H9 (cell line): ENCODE measurements around the gene JARID2. TPM values are rescaled to one million over a fixed set of nuclear protein-coding genes. Genes with fewer than 3 reads are reported as not detected.

Experiments
- DNase-seq: peaks from one replicate; pipeline ENCODE4 v3.0.0-alpha.2; 2017
- H2AFZ ChIP-seq: one replicate; pipeline ENCODE4 v1.6.1; 2013; ENCODE audit warnings: mild to moderate bottlenecking, low read length, control low read depth, moderate library complexity
- H2AK5ac ChIP-seq: 2 replicates; pipeline ENCODE4 v1.6.1; 2013; ENCODE audit warnings: low read length, control low read depth, mixed read lengths; ENCODE audit not compliant: insufficient read length
- H2BK120ac ChIP-seq: one replicate; pipeline ENCODE4 v1.6.1; 2013; ENCODE audit warnings: low read depth, mild to moderate bottlenecking, low read length, control low read depth, inconsistent platforms; ENCODE audit not compliant: poor library complexity, severe bottlenecking
- H2BK12ac ChIP-seq: 2 replicates; pipeline ENCODE4 v1.6.1; 2013; ENCODE audit warnings: low read length, control low read depth, mixed read lengths, low read depth; ENCODE audit not compliant: insufficient read length
- H2BK15ac ChIP-seq: 2 replicates; pipeline ENCODE4 v1.6.1; 2013; ENCODE audit warnings: low read depth, low read length, control low read depth
- H2BK20ac ChIP-seq: one replicate; pipeline ENCODE4 v1.6.1; 2013; ENCODE audit warnings: low read depth, mild to moderate bottlenecking, low read length, control low read depth, inconsistent platforms; ENCODE audit not compliant: poor library complexity, severe bottlenecking
- H2BK5ac ChIP-seq: 2 replicates; pipeline ENCODE4 v1.6.1; 2013; ENCODE audit warnings: low read length, control low read depth, mixed read lengths; ENCODE audit not compliant: insufficient read length
- H3K14ac ChIP-seq: 2 replicates; pipeline ENCODE4 v1.6.1; 2013; ENCODE audit warnings: low read length, control low read depth; ENCODE audit not compliant: insufficient read depth
- H3K18ac ChIP-seq: 2 replicates; pipeline ENCODE4 v1.6.1; 2013; ENCODE audit warnings: low read depth, mild to moderate bottlenecking, mixed read lengths, low read length, control low read depth; ENCODE audit not compliant: insufficient read length
- H3K23ac ChIP-seq: 2 replicates; pipeline ENCODE4 v1.6.1; 2013; ENCODE audit warnings: low read length, control low read depth, mixed read lengths, low read depth; ENCODE audit not compliant: insufficient read length
- H3K23me2 ChIP-seq: 2 replicates; pipeline ENCODE4 v1.6.1; 2013; ENCODE audit warnings: low read depth, mild to moderate bottlenecking, mixed read lengths, low read length, control low read depth; ENCODE audit not compliant: insufficient read length, poor library complexity, severe bottlenecking
- H3K27ac ChIP-seq: 2 replicates; pipeline ENCODE4 v1.5.1; 2013; ENCODE audit warnings: low read length, control low read depth, mixed read lengths, low read depth; ENCODE audit not compliant: insufficient read length
- H3K27me3 ChIP-seq: 2 replicates; pipeline ENCODE4 v1.6.1; 2013; ENCODE audit warnings: low read length, control low read depth, inconsistent platforms; ENCODE audit not compliant: insufficient read depth
- H3K4ac ChIP-seq: 2 replicates; pipeline ENCODE4 v1.6.1; 2013; ENCODE audit warnings: low read depth, mild to moderate bottlenecking, control low read depth, inconsistent platforms, low read length, moderate library complexity
- H3K4me1 ChIP-seq: 2 replicates; pipeline ENCODE4 v1.6.1; 2013; ENCODE audit warnings: low read length, control low read depth, inconsistent platforms; ENCODE audit not compliant: insufficient read depth
- H3K4me2 ChIP-seq: 2 replicates; pipeline ENCODE4 v1.6.1; 2013; ENCODE audit warnings: low read length, control low read depth, mixed read lengths; ENCODE audit not compliant: insufficient read length, insufficient read depth
- H3K56ac ChIP-seq: 2 replicates; pipeline ENCODE4 v1.6.1; 2013; ENCODE audit warnings: low read depth, mild to moderate bottlenecking, mixed read lengths, low read length, control low read depth; ENCODE audit not compliant: insufficient read length
- H3K79me1 ChIP-seq: 2 replicates; pipeline ENCODE4 v1.6.1; 2013; ENCODE audit warnings: low read depth, mild to moderate bottlenecking, moderate library complexity, low read length, control low read depth, inconsistent platforms; ENCODE audit not compliant: insufficient read depth, poor library complexity, severe bottlenecking
- H3K79me2 ChIP-seq: 2 replicates; pipeline ENCODE4 v1.6.1; 2013; ENCODE audit warnings: low read length, control low read depth, inconsistent platforms; ENCODE audit not compliant: insufficient read depth
- H3K9ac ChIP-seq: 2 replicates; pipeline ENCODE4 v1.6.1; 2013; ENCODE audit warnings: low read length, control low read depth, mixed read lengths; ENCODE audit not compliant: insufficient read length; ENCODE audit errors: extremely low read depth
- H3K9me3 ChIP-seq: one replicate; pipeline ENCODE4 v1.6.1; 2013; ENCODE audit warnings: low read depth, low read length, inconsistent platforms; ENCODE audit not compliant: control insufficient read depth
- H3T11ph ChIP-seq: one replicate; pipeline ENCODE4 v1.6.1; 2013; ENCODE audit warnings: mild to moderate bottlenecking, low read length, control low read depth, inconsistent platforms
- H4K20me1 ChIP-seq: one replicate; pipeline ENCODE4 v1.6.1; 2013; ENCODE audit not compliant: control insufficient read depth, insufficient read length, insufficient read depth
- H4K5ac ChIP-seq: 2 replicates; pipeline ENCODE4 v1.6.1; 2013; ENCODE audit warnings: low read depth, mild to moderate bottlenecking, mixed read lengths, low read length, control low read depth; ENCODE audit not compliant: insufficient read length
- H4K8ac ChIP-seq: replicated peaks from 2 replicates; pipeline ENCODE4 v1.6.1; 2013; ENCODE audit warnings: low read length, control low read depth, mixed read lengths, low read depth; ENCODE audit not compliant: insufficient read length
- H4K91ac ChIP-seq: 2 replicates; pipeline ENCODE4 v1.6.1; 2013; ENCODE audit warnings: low read depth, mild to moderate bottlenecking, moderate library complexity, mixed read lengths, low read length, control low read depth; ENCODE audit not compliant: insufficient read length
- H3K27ac Mint-ChIP-seq, 3 experiments: 2 replicates in 2 of 3; 3 replicates in 1 of 3; pipeline ENCODE4 v1.8.0; 2020 to 2021; ENCODE audit warnings: mixed read lengths in 3 of 3, mild to moderate bottlenecking in 1 of 3, moderate library complexity in 1 of 3
- H3K27me3 Mint-ChIP-seq: 2 replicates; pipeline ENCODE4 v1.8.0; 2021; ENCODE audit warnings: low read depth, mild to moderate bottlenecking, moderate library complexity, mixed read lengths
- H3K36me3 Mint-ChIP-seq, 3 experiments: 2 replicates in 2 of 3; 3 replicates in 1 of 3; pipeline ENCODE4 v1.8.0; 2020 to 2021; ENCODE audit warnings: low read depth in 3 of 3, mixed read lengths in 3 of 3; ENCODE audit not compliant: insufficient read depth in 1 of 3
- H3K4me1 Mint-ChIP-seq, 2 experiments: 2 replicates each; pipeline ENCODE4 v1.8.0; 2020; ENCODE audit warnings: mixed read lengths in 2 of 2
- H3K4me3 Mint-ChIP-seq, 2 experiments: 2 replicates in 1 of 2; 3 replicates in 1 of 2; pipeline ENCODE4 v1.8.0; 2020 to 2021; ENCODE audit warnings: mild to moderate bottlenecking in 2 of 2, mixed read lengths in 2 of 2, moderate library complexity in 1 of 2
- H3K9me3 Mint-ChIP-seq, 2 experiments: 2 replicates in 1 of 2; 3 replicates in 1 of 2; pipeline ENCODE4 v1.8.0; 2020; ENCODE audit warnings: mild to moderate bottlenecking in 2 of 2, mixed read lengths in 2 of 2, moderate library complexity in 1 of 2
- WGBS: extraction: QIAGEN DNeasy Blood & Tissue Kit; methylation state at CpG from one replicate; pipeline ENCODE4 v1.1.7; 2013; ENCODE audit warnings: missing lambda C conversion rate, low lambda C conversion rate, mixed read lengths; ENCODE audit not compliant: insufficient read length; ENCODE audit errors: extremely low coverage; 5-methylcytosine and 5-hydroxymethylcytosine counted together
- total RNA-seq: library from RNA; stranded (reverse); gene quantifications from 2 replicates; pipeline ENCODE4 v1.2.1, GENCODE V29; 2021
- TF ChIP-seq, protein P1 (sequence below): fragments of 200-600 bp; sonication (generic); conservative IDR thresholded peaks from 3 replicates; pipeline ENCODE4 v1.8.0; 2021; ENCODE audit warnings: antibody characterized with exemption, mild to moderate bottlenecking

JARID2 gene
- total RNA-seq, 1 experiment from 2014 or later: 174 TPM

DNA sequence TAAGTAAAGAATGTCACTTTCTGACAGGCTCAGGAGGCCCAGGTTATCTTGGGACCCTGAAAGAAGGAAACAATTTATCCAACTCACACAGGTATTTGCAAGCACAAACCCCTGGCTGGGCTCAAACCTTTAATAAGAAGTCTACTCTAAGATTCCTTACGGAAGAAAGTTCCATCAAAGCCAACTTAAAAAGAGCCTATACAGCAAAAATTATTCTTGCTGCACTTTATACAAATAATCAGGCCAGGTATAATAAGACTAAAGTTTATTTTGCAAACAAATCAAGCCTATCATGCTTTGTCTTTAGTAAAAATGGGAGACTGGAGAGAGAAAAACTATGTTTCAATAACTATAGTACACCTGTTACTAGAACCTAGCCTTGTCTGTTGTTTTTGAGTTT, 314.8 kb downstream of the JARID2 start:
- TF ChIP-seq, protein P1, sequence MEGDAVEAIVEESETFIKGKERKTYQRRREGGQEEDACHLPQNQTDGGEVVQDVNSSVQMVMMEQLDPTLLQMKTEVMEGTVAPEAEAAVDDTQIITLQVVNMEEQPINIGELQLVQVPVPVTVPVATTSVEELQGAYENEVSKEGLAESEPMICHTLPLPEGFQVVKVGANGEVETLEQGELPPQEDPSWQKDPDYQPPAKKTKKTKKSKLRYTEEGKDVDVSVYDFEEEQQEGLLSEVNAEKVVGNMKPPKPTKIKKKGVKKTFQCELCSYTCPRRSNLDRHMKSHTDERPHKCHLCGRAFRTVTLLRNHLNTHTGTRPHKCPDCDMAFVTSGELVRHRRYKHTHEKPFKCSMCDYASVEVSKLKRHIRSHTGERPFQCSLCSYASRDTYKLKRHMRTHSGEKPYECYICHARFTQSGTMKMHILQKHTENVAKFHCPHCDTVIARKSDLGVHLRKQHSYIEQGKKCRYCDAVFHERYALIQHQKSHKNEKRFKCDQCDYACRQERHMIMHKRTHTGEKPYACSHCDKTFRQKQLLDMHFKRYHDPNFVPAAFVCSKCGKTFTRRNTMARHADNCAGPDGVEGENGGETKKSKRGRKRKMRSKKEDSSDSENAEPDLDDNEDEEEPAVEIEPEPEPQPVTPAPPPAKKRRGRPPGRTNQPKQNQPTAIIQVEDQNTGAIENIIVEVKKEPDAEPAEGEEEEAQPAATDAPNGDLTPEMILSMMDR: no peak
- WGBS: no CpG with 5 or more reads among the region's 1 CpG

More for the DNA sequence above, 314.8 kb downstream of the JARID2 start:
- H2AFZ ChIP-seq: no peak overlapping the region
- no peak overlapping the region for H2BK5ac ChIP-seq
- H3K79me2 ChIP-seq: no peaks in the 10 kb centered on the region
- no peak overlapping the region for H2AK5ac ChIP-seq
- Mint-ChIP-seq H3K4me1 (peaks cover 11 to 13% of the 10 kb centered on the region in 2 experiments), H3K9me3 (no peaks in the 10 kb centered on the region), H3K27ac (no peak overlapping the region), H3K36me3 (no peaks in the 10 kb centered on the region), H3K27me3 (no peaks in the 10 kb centered on the region; the same call in 1 of the 2 replicates), H3K4me3 (no peak overlapping the region)
- H3K9ac ChIP-seq: no peak overlapping the region
- H2BK15ac ChIP-seq: no peak overlapping the region
- no peak overlapping the region for H3K23ac ChIP-seq
- no peaks in the 10 kb centered on the region for H3K9me3 ChIP-seq
- no peaks in the 10 kb centered on the region; the same call in 1 of the 2 replicates for H3K4me1 ChIP-seq
- no peak overlapping the region for H2BK20ac ChIP-seq
- no peaks in the 10 kb centered on the region for H3K23me2 ChIP-seq
- no peaks in the 10 kb centered on the region; the same call in 1 of the 2 replicates for H3K27me3 ChIP-seq
- DNase-seq: no peak
- H2BK120ac ChIP-seq: no peak overlapping the region
- H2BK12ac ChIP-seq: no peak overlapping the region
- no peaks in the 10 kb centered on the region for H4K20me1 ChIP-seq
- no peak overlapping the region for H3K14ac ChIP-seq
- H3T11ph ChIP-seq: no peak overlapping the region
- no peak overlapping the region for H4K91ac ChIP-seq
- no peak overlapping the region for H4K8ac ChIP-seq
- no peak overlapping the region for H3K27ac ChIP-seq
- H3K18ac ChIP-seq: no peak overlapping the region
- H3K4ac ChIP-seq: no peak overlapping the region
- H3K56ac ChIP-seq: no peak overlapping the region
- H3K4me2 ChIP-seq: no peak overlapping the region
- H4K5ac ChIP-seq: no peak overlapping the region
- H3K79me1 ChIP-seq: no peaks in the 10 kb centered on the region
